ENCODE measurements around the gene TBC1D25. TPM values are rescaled to one million over a fixed set of nuclear protein-coding genes. Genes with fewer than 3 reads are reported as not detected.
A peak's percentile ranks its signal among the peaks of the same experiment; 100 is the strongest.

TBC1D25 gene
- total and polyA plus RNA-seq, 5 donors from 2014 or later = 14.9 to 32.5 (median 18.0) TPM

DNA sequence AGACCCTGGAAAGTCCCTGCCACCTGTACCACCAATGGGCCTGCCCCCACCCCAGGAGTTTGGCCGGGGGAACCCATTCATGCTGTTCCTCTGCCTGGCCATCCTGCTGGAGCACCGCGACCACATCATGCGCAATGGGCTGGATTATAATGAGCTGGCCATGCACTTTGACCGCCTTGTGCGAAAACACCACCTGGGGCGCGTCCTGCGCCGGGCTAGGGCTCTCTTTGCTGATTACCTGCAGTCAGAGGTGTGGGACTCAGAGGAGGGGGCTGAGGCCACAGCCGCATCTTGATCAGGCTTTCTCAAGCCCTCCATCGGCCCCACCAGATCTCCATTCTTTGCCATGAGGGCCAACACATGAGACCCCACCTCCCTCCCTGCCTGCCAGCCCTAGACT, 21.2 kb downstream of the TBC1D25 start:
- H3K36me3 ChIP-seq (ENCODE audit: control insufficient read depth, insufficient read depth, low read length) = peaks cover 19% of the 10 kb centered on the region
- H3K9me3 Mint-ChIP-seq = no peaks in the 10 kb centered on the region
- peaks cover 6% of the 10 kb centered on the region for H3K4me1 ChIP-seq (ENCODE audit: control insufficient read depth, insufficient read depth, low read length, poor library complexity, severe bottlenecking)
- no peak overlapping the region for H3K27ac Mint-ChIP-seq
- peaks cover 9% of the 10 kb centered on the region for H3K36me3 Mint-ChIP-seq
- no peaks in the 10 kb centered on the region for H3K27me3 Mint-ChIP-seq
- DNase-seq = no peak
- no peaks in the 10 kb centered on the region for H3K27me3 ChIP-seq (ENCODE audit: control insufficient read depth, insufficient read depth, low read length)
- H3K4me1 Mint-ChIP-seq = no peaks in the 10 kb centered on the region
- H3K9me3 ChIP-seq (ENCODE audit: control insufficient read depth in 2 of 2, low read length in 2 of 2) = no peaks in the 10 kb centered on the region
- peak overlapping the region in 2 of 4 donors; percentile 29 to 78 for H3K4me3 Mint-ChIP-seq
- no peak overlapping the region for H3K27ac ChIP-seq (ENCODE audit: insufficient read depth, low read length, poor library complexity, severe bottlenecking)
- ATAC-seq (ENCODE audit: low read depth in 2 of 2) = no peak
- no peak overlapping the region for H3K4me3 ChIP-seq (ENCODE audit: low read depth, low read length)

DNA sequence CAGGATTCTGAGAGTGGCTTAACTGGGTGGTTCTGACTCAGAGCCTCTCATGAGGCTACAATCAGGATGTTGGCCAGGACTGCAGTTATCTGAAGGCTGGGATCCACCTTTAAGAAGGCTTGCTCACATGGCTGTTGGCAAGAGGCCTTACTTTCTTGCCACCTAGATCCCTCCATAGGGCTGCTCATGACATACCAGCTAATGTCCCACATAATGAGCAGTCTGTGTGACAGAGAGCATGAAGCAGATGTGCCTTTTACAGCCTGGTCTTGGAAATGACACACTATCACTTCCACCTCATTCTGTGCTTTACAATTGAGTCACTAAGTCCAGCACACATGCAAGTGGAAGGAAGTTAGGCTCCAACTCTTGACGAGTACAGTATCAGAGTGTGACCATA, 30.4 kb downstream of the TBC1D25 start:
- no peaks in the 10 kb centered on the region for H3K9me3 ChIP-seq (ENCODE audit: control insufficient read depth in 2 of 2, low read length in 2 of 2)
- no peak for ATAC-seq (ENCODE audit: low read depth in 2 of 2)
- no peaks in the 10 kb centered on the region for H3K36me3 ChIP-seq (ENCODE audit: control insufficient read depth, insufficient read depth, low read length)
- peaks cover 0 to 10% (median 5%) of the 10 kb centered on the region in 4 donors for H3K4me1 Mint-ChIP-seq
- H3K27ac ChIP-seq (ENCODE audit: insufficient read depth, low read length, poor library complexity, severe bottlenecking) = no peak overlapping the region
- H3K4me3 ChIP-seq (ENCODE audit: low read depth, low read length) = no peak overlapping the region
- H3K9me3 Mint-ChIP-seq = no peaks in the 10 kb centered on the region
- H3K27me3 ChIP-seq (ENCODE audit: control insufficient read depth, insufficient read depth, low read length) = no peaks in the 10 kb centered on the region
- H3K4me1 ChIP-seq (ENCODE audit: control insufficient read depth, insufficient read depth, low read length, poor library complexity, severe bottlenecking) = peaks cover 4% of the 10 kb centered on the region
- H3K27ac Mint-ChIP-seq = no peak overlapping the region
- DNase-seq = peak in 1 of 3 donors; percentile 59
- no peak overlapping the region for H3K4me3 Mint-ChIP-seq
- H3K36me3 Mint-ChIP-seq = no peaks in the 10 kb centered on the region
- H3K27me3 Mint-ChIP-seq = no peaks in the 10 kb centered on the region

DNA sequence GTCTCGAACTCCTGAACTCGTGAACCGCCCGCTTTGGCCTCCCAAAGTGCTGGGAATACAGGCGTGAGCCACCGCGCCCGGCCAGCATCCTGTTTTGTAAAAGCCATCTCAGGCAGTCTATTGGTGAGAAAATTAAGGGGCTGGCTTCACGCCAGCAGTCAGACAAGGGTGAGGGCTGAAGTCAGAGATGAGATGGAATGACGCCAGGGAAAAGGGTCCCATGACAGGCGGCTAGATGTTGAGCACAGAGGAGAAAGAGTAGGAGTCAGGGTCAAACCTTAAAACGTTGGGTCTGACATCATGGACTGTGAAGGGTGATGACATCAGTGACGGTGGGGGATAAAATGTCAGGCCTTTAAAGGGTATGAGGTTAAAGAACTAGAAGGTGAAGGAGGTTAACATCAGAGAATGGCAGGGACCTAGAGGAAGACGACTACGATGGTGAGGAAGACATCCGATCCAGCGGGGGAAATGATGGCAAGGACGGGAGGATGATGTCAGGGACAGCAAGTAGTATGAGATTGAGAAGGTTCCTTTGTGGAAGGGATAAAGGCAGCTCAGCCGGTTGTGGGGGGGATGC, 34.3 kb downstream of the TBC1D25 start:
- H3K27me3 Mint-ChIP-seq = no peaks in the 10 kb centered on the region
- peaks cover 0 to 30% (median 7%) of the 10 kb centered on the region in 4 donors for H3K4me1 Mint-ChIP-seq
- Histone ChIP-seq H3K27ac (ENCODE audit: insufficient read depth, low read length, poor library complexity, severe bottlenecking) (peak overlapping the region; percentile 99), H3K9me3 (ENCODE audit: control insufficient read depth in 2 of 2, low read length in 2 of 2) (no peaks in the 10 kb centered on the region), H3K4me3 (ENCODE audit: low read depth, low read length) (peak overlapping the region; percentile 79), H3K27me3 (ENCODE audit: control insufficient read depth, insufficient read depth, low read length) (no peaks in the 10 kb centered on the region), H3K4me1 (ENCODE audit: control insufficient read depth, insufficient read depth, low read length, poor library complexity, severe bottlenecking) (peaks cover 18% of the 10 kb centered on the region), H3K36me3 (ENCODE audit: control insufficient read depth, insufficient read depth, low read length) (peaks cover 25% of the 10 kb centered on the region)
- H3K9me3 Mint-ChIP-seq = no peaks in the 10 kb centered on the region
- DNase-seq = peak in 1 of 3 donors; percentile 55
- no peak for ATAC-seq (ENCODE audit: low read depth in 2 of 2)
- peaks cover 2% of the 10 kb centered on the region for H3K36me3 Mint-ChIP-seq
- H3K4me3 Mint-ChIP-seq = peak overlapping the region; percentile 98 to 99 (median 98)
- peak overlapping the region; percentile 98 to 100 (median 99) for H3K27ac Mint-ChIP-seq

DNA sequence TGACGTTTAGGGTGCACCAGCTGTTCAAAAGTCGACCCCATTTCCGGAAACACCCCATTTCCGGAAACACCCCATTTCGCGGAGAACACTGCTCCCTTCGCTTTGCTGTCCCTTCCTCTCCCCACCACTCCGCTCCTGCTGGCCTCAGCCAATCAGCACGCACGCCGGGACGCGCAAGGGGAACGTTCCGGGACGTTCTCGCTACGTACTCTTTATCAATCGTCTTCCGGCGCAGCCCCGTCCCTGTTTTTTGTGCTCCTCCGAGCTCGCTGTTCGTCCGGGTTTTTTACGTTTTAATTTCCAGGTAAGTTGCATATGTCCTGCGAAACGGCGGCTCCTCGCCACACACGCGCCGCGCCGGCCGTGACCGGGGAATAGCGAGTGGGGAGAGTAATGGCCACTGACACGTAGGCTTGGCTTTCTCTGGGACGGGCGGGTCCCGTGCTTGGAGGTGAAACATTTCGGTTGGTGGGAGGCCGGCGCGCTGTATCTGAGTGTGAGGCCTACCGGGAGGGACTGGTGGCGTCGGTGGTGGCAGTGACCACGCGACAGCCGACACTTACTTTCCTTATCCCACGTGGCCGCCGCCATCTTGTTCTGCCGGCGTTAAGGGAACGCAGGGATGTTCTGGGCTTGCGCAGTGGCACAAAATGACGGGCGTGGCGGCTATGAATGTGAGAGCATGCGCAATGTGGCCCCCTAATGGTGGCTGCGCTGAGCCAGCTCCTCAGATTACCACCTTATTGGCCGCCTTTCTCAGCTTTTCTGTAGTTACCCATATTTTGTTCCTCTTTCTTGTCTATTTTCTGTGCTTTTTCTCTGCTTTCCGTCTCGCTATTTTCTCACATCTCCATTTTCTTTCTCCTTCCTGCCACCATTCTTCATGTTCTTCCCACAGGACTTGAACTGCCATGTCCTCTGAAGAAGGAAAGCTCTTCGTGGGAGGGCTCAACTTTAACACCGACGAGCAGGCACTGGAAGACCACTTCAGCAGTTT, 35.1 kb downstream of the TBC1D25 start, which contains the start of gene RBM3:
Gene RBM3 (plus strand): TSS at position 215 of the 997 bp plus-strand sequence. CDS start 697 bp downstream, at position 912.
- Histone ChIP-seq H3K9me3 (ENCODE audit: control insufficient read depth in 2 of 2, low read length in 2 of 2) (no peaks in the 10 kb centered on the region), H3K4me3 (ENCODE audit: low read depth, low read length) (peak within 1 kb of the TSS; percentile 88), H3K27me3 (ENCODE audit: control insufficient read depth, insufficient read depth, low read length) (no peaks in the 10 kb centered on the region), H3K36me3 (ENCODE audit: control insufficient read depth, insufficient read depth, low read length) (peaks cover 32% of the 10 kb centered on the region), H3K4me1 (ENCODE audit: control insufficient read depth, insufficient read depth, low read length, poor library complexity, severe bottlenecking) (peaks cover 18% of the 10 kb centered on the region), H3K27ac (ENCODE audit: insufficient read depth, low read length, poor library complexity, severe bottlenecking) (peak within 1 kb of the TSS; percentile 99)
- peak within 1 kb of the TSS; percentile 98 to 99 (median 98) for H3K4me3 Mint-ChIP-seq
- H3K27ac Mint-ChIP-seq = peak within 1 kb of the TSS; percentile 98 to 100 (median 99)
- H3K9me3 Mint-ChIP-seq = no peaks in the 10 kb centered on the region
- peaks cover 5% of the 10 kb centered on the region for H3K36me3 Mint-ChIP-seq
- DNase-seq = peak; percentile 89 to 97 (median 94)
- H3K27me3 Mint-ChIP-seq = no peaks in the 10 kb centered on the region
- peak; percentile 96 to 97 for ATAC-seq (ENCODE audit: low read depth in 2 of 2)
- peaks cover 0 to 30% (median 7%) of the 10 kb centered on the region in 4 donors for H3K4me1 Mint-ChIP-seq

DNA sequence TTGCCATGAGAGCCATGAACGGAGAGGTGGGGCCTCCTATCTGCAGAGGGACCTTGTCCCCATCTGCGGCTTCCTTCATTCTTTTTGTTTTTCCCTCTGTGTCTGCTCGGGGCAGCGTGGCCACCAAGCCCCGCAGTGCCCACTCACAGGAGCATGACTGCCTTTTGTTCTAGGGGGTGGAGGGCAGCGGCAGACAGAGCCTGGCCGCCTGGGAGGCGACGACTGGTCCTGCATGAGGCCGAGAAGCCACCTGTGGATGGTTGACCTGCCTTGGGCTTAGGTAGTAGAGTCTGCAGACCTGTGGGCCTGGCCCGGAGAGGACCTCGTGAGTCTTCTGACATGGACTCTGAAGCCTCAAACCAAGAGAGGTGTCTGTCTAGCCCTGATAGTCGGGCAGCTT, 36.1 kb downstream of the TBC1D25 start:
- no peaks in the 10 kb centered on the region for H3K9me3 Mint-ChIP-seq
- ATAC-seq (ENCODE audit: low read depth in 2 of 2) (no peak), DNase-seq (no peak)
- H3K27ac Mint-ChIP-seq = peak overlapping the region in 2 of 3 donors; percentile 52 to 100
- peaks cover 5% of the 10 kb centered on the region for H3K36me3 Mint-ChIP-seq
- H3K27me3 Mint-ChIP-seq = no peaks in the 10 kb centered on the region
- H3K27me3 ChIP-seq (ENCODE audit: control insufficient read depth, insufficient read depth, low read length) = no peaks in the 10 kb centered on the region
- peaks cover 36% of the 10 kb centered on the region for H3K36me3 ChIP-seq (ENCODE audit: control insufficient read depth, insufficient read depth, low read length)
- H3K9me3 ChIP-seq (ENCODE audit: control insufficient read depth in 2 of 2, low read length in 2 of 2) = no peaks in the 10 kb centered on the region
- H3K4me3 ChIP-seq (ENCODE audit: low read depth, low read length) = peak overlapping the region; percentile 88
- peak overlapping the region in 3 of 4 donors; percentile 34 to 98 (median 74) for H3K4me3 Mint-ChIP-seq
- peaks cover 0 to 30% (median 8%) of the 10 kb centered on the region in 4 donors for H3K4me1 Mint-ChIP-seq
- H3K4me1 ChIP-seq (ENCODE audit: control insufficient read depth, insufficient read depth, low read length, poor library complexity, severe bottlenecking) = peaks cover 18% of the 10 kb centered on the region
- H3K27ac ChIP-seq (ENCODE audit: insufficient read depth, low read length, poor library complexity, severe bottlenecking) = peak overlapping the region; percentile 99

DNA sequence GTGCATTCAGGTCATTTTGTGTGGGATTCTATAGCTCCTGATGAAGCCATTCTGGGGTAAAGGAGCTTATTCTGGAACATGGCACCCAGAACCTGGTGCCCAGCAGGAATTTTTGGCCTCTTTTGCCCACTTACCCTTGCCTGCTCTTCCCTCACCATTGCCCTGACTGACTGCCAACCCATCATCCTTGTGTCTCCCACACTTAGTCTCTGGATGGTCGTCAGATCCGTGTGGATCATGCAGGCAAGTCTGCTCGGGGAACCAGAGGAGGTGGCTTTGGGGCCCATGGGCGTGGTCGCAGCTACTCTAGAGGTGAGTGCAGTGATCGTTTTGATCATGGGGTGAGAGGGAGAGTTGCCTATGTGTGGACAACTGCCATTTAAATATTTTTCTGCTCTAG, 36.6 kb downstream of the TBC1D25 start:
- Mint-ChIP-seq H3K27me3 (no peaks in the 10 kb centered on the region), H3K4me3 (peak overlapping the region; percentile 7 to 98 (median 78))
- H3K27ac ChIP-seq (ENCODE audit: insufficient read depth, low read length, poor library complexity, severe bottlenecking) = peak overlapping the region; percentile 99

DNA sequence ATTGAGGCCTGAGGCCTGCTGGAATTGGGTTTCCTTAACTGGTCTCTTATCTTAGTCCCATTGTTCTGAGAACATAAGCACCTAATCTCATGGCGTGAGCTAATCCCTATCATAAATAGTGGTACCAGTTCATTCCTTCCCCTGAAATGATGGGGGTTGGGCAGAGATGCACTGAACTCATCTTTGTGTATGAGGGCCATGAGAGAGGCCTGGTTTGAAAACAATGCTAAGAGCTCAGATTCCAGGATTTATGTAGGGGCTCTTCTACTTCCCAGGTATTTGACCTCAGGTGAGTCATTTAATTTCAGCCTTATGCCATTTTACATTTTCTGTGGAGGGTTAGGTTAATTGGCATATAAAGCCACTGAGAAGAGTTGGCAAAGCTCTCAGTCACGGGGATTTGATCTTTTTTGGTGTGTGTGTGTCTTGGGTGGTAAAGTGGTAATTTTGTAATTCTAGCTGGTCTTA, 39.2 kb downstream of the TBC1D25 start:
- Histone ChIP-seq H3K27ac (ENCODE audit: insufficient read depth, low read length, poor library complexity, severe bottlenecking) (no peak overlapping the region), H3K27me3 (ENCODE audit: control insufficient read depth, insufficient read depth, low read length) (no peaks in the 10 kb centered on the region), H3K4me3 (ENCODE audit: low read depth, low read length) (no peak overlapping the region), H3K36me3 (ENCODE audit: control insufficient read depth, insufficient read depth, low read length) (peaks cover 36% of the 10 kb centered on the region), H3K4me1 (ENCODE audit: control insufficient read depth, insufficient read depth, low read length, poor library complexity, severe bottlenecking) (peaks cover 18% of the 10 kb centered on the region), H3K9me3 (ENCODE audit: control insufficient read depth in 2 of 2, low read length in 2 of 2) (no peaks in the 10 kb centered on the region)
- no peak overlapping the region for H3K4me3 Mint-ChIP-seq
- DNase-seq (no peak), ATAC-seq (ENCODE audit: low read depth in 2 of 2) (no peak)
- H3K4me1 Mint-ChIP-seq = peaks cover 0 to 28% (median 8%) of the 10 kb centered on the region in 4 donors
- H3K36me3 Mint-ChIP-seq = peaks cover 5% of the 10 kb centered on the region
- H3K27me3 Mint-ChIP-seq = no peaks in the 10 kb centered on the region
- H3K9me3 Mint-ChIP-seq = no peaks in the 10 kb centered on the region
- H3K27ac Mint-ChIP-seq = peak overlapping the region in 1 of 3 donors; percentile 13

More for the DNA sequence above, 36.6 kb downstream of the TBC1D25 start:
- H3K36me3 Mint-ChIP-seq = peaks cover 5% of the 10 kb centered on the region
- peak overlapping the region; percentile 26 to 100 (median 52) for H3K27ac Mint-ChIP-seq
- peaks cover 0 to 30% (median 8%) of the 10 kb centered on the region in 4 donors for H3K4me1 Mint-ChIP-seq
- H3K9me3 ChIP-seq (ENCODE audit: control insufficient read depth in 2 of 2, low read length in 2 of 2) = no peaks in the 10 kb centered on the region
- peaks cover 18% of the 10 kb centered on the region for H3K4me1 ChIP-seq (ENCODE audit: control insufficient read depth, insufficient read depth, low read length, poor library complexity, severe bottlenecking)
- H3K4me3 ChIP-seq (ENCODE audit: low read depth, low read length) = no peak overlapping the region
- ATAC-seq (ENCODE audit: low read depth in 2 of 2) (no peak), DNase-seq (no peak)
- peaks cover 36% of the 10 kb centered on the region for H3K36me3 ChIP-seq (ENCODE audit: control insufficient read depth, insufficient read depth, low read length)
- H3K27me3 ChIP-seq (ENCODE audit: control insufficient read depth, insufficient read depth, low read length) = no peaks in the 10 kb centered on the region
- no peaks in the 10 kb centered on the region for H3K9me3 Mint-ChIP-seq
